Adrenal gland (tissue), 5 donors: ENCODE measurements around the gene OR4D9.

ENCODE experiments used
- CTCF ChIP-seq, 6 experiments: fragments of 450-650 bp in 4 of 6; fragments of 200-600 bp in 2 of 6; sonication (generic) in 1 of 6; IDR thresholded peaks; 1 replicate in 5 of 6; 2 replicates in 1 of 6; pipeline versions ENCODE4 v1.5.1 to v1.8.0; 2016 to 2021; ENCODE audit warnings: antibody characterized with exemption in 6 of 6, mild to moderate bottlenecking in 2 of 6, moderate library complexity in 1 of 6
- POLR2A ChIP-seq, 2 donors: fragments of 450-650 bp; IDR thresholded peaks; one replicate each; pipeline ENCODE4 v1.6.1; 2017; ENCODE audit warnings: antibody characterized with exemption in 2 of 2, mild to moderate bottlenecking in 2 of 2, moderate library complexity in 1 of 2
- donor health status: DM: no; HTN: no; CAD: no.

GRCh38 chr11:59503276-59503675 lies 8.1 kb upstream of the OR4D9 start, which contains the start of gene OR4D11:
- TF ChIP-seq CTCF (IDR thresholded peaks at IDR 0.05) (no peak), POLR2A (IDR thresholded peaks at IDR 0.05) (no peak)
